GM21528 (cell line): ENCODE data around the gene MTG1.
"Not testable (repeated sequence)": the region's sequence is repeated elsewhere in the genome, so short reads cannot be mapped to it uniquely, and the experiment has no call there.

ENCODE experiments used
- ATAC-seq: cut with Tn5 transposase; IDR thresholded peaks from one replicate; pipeline ENCODE4 v1.9.1; 2021; ENCODE audit warnings: mild to moderate bottlenecking, moderate library complexity; ENCODE audit not compliant: unreplicated experiment, low FRiP score

Gene MTG1

GRCh38 chr10:133377818-133378250 lies 16.1 kb upstream of the MTG1 start:
- ATAC-seq: no peak

GRCh38 chr10:133378251-133379096 lies 15.5 kb upstream of the MTG1 start:
- ATAC-seq: peak; percentile 40

- peak; percentile 46 for ATAC-seq
Observed at GRCh38 chr10:133379152-133379800, 14.7 kb upstream of the MTG1 start, which contains the start of gene PAOX. PAOX (plus strand) TSS chr10:133379262; CDS start chr10:133379317, 55 bp downstream.

- peak; percentile 27 for ATAC-seq
Observed at GRCh38 chr10:133379801-133380666, 13.9 kb upstream of the MTG1 start.

- ATAC-seq: no peak
Observed at GRCh38 chr10:133381036-133381435, 12.9 kb upstream of the MTG1 start.

GRCh38 chr10:133383551-133383950 lies 10.4 kb upstream of the MTG1 start:
- ATAC-seq: no peak

GRCh38 chr10:133384071-133384470 lies 9.9 kb upstream of the MTG1 start:
- no peak for ATAC-seq

- no peak for ATAC-seq
Observed at GRCh38 chr10:133385214-133385613, 8.7 kb upstream of the MTG1 start.

GRCh38 chr10:133386951-133387350 lies 7.0 kb upstream of the MTG1 start:
- ATAC-seq: not testable (repeated sequence)

- ATAC-seq: no peak
Observed at GRCh38 chr10:133388236-133388972, 5.6 kb upstream of the MTG1 start.

GRCh38 chr10:133388973-133389818 lies 4.8 kb upstream of the MTG1 start:
- peak; percentile 80 for ATAC-seq

- ATAC-seq: no peak
Observed at GRCh38 chr10:133390597-133391248, 3.2 kb upstream of the MTG1 start.

- ATAC-seq: no peak
Observed at GRCh38 chr10:133391249-133391635, 2.7 kb upstream of the MTG1 start.

GRCh38 chr10:133391761-133392518 lies 2.0 kb upstream of the MTG1 start:
- no peak for ATAC-seq

GRCh38 chr10:133393401-133394063 lies 425 bp upstream of the MTG1 start:
- ATAC-seq: no peak

GRCh38 chr10:133394801-133395221 lies 854 bp downstream of the MTG1 start:
- ATAC-seq: no peak

- ATAC-seq: no peak
Observed at GRCh38 chr10:133396035-133396624, 2.2 kb downstream of the MTG1 start.
